ENCODE measurements around the gene TMEM120A.

DNA sequence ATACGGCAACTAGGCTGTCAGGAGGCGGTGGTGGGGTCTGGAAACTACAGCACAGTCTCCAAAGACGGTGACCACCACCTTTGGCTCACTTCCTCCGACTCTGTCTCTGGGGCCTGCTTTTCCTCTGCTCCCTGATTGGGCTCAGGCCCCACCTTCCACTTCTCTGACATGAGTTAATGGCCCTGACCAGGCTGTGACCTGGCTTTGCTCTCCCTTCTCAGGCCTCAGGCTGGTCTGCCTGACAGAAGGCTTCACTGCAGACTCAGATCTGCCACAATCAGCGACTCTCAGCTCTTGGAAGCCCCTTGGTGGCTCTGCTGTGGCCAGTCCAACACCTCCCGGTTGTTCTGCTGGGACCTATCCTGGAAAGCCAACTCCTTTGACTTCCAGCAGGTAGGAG is 45.7 kb upstream of the TMEM120A start:
- TF ChIP-seq POLR2A (IDR thresholded peaks at IDR 0.05), result no peak
- TF ChIP-seq, protein P1, sequence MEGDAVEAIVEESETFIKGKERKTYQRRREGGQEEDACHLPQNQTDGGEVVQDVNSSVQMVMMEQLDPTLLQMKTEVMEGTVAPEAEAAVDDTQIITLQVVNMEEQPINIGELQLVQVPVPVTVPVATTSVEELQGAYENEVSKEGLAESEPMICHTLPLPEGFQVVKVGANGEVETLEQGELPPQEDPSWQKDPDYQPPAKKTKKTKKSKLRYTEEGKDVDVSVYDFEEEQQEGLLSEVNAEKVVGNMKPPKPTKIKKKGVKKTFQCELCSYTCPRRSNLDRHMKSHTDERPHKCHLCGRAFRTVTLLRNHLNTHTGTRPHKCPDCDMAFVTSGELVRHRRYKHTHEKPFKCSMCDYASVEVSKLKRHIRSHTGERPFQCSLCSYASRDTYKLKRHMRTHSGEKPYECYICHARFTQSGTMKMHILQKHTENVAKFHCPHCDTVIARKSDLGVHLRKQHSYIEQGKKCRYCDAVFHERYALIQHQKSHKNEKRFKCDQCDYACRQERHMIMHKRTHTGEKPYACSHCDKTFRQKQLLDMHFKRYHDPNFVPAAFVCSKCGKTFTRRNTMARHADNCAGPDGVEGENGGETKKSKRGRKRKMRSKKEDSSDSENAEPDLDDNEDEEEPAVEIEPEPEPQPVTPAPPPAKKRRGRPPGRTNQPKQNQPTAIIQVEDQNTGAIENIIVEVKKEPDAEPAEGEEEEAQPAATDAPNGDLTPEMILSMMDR (IDR thresholded peaks at IDR 0.05), result no peak

Data from esophagus squamous epithelium (tissue), 4 donors.